Activated naive CD8-positive, alpha-beta T cell treated with anti-CD3 and anti-CD28 coated beads for 36 hours (primary cell): ENCODE data around the gene CHN1. TPM values are rescaled to one million over a fixed set of nuclear protein-coding genes. Genes with fewer than 3 reads are reported as not detected.

ENCODE experiments used
- DNase-seq: peaks from one replicate; pipeline ENCODE4 v3.0.0; 2021
- H3K27ac Mint-ChIP-seq: one replicate; pipeline ENCODE4 v1.8.0; 2022; ENCODE audit warnings: mild to moderate bottlenecking, moderate library complexity, mixed read lengths
- H3K27me3 Mint-ChIP-seq: one replicate; pipeline ENCODE4 v1.8.0; 2022; ENCODE audit warnings: mild to moderate bottlenecking, mixed read lengths
- H3K36me3 Mint-ChIP-seq: one replicate; pipeline ENCODE4 v1.8.0; 2021; ENCODE audit warnings: mild to moderate bottlenecking, mixed read lengths
- H3K4me1 Mint-ChIP-seq: one replicate; pipeline ENCODE4 v1.8.0; 2021; ENCODE audit warnings: mixed read lengths
- H3K4me3 Mint-ChIP-seq: one replicate; pipeline ENCODE4 v1.8.0; 2022; ENCODE audit warnings: mild to moderate bottlenecking, moderate library complexity, mixed read lengths
- H3K9me3 Mint-ChIP-seq: one replicate; pipeline ENCODE4 v1.8.0; 2022; ENCODE audit warnings: mixed read lengths
- total RNA-seq, 2 experiments: library from RNA; stranded (reverse); gene quantifications; one replicate each; pipeline ENCODE4 v1.2.3, GENCODE V29; 2021

CHN1 gene
- total RNA-seq, 2 experiments from 2014 or later = 17.6 to 18.6 TPM

DNA sequence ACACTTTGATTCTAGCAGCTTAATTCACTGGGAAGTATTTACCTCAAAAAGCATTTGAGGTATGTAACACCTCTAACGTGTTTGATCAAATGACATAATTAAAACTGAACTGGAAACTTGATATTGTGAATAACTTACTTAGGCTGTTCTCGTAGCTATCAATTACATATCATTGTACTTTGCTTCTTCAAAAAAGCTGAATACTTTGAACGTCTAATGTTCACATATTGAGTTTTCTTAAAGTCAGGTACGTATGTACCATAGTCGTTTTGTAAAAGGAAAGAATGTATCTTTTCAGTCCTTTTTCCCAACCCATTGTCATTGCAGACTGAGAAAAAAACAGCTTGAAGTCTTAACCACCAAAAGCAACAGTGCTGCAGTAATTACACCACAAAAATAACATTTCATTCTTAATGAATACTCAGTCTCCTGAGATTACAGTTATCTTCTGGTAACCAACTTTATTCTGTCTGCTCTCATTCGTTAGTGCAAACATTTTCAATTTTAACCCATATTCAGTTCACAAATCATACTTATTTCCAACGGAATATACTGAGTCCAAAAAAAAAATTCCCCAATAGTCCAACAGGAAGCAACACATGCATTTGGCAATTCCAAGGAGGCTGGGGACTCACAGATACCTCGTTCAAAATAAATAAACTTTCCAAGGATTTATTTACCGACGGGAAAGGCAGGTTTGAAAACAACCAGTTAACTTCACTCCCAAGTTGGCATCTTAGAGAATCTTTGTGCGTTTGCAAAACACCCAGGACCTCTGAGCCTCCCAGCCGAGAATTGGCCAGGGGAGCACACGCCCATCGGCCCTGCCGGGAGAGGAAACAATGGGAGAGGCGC, 1.1 kb downstream of the CHN1 start:
- peak overlapping the region; percentile 85 for H3K4me3 Mint-ChIP-seq
- no peaks in the 10 kb centered on the region for H3K9me3 Mint-ChIP-seq
- H3K36me3 Mint-ChIP-seq = no peaks in the 10 kb centered on the region
- no peak for DNase-seq
- H3K4me1 Mint-ChIP-seq = peaks cover 9% of the 10 kb centered on the region
- H3K27me3 Mint-ChIP-seq = peaks cover 75% of the 10 kb centered on the region
- H3K27ac Mint-ChIP-seq = no peak overlapping the region

DNA sequence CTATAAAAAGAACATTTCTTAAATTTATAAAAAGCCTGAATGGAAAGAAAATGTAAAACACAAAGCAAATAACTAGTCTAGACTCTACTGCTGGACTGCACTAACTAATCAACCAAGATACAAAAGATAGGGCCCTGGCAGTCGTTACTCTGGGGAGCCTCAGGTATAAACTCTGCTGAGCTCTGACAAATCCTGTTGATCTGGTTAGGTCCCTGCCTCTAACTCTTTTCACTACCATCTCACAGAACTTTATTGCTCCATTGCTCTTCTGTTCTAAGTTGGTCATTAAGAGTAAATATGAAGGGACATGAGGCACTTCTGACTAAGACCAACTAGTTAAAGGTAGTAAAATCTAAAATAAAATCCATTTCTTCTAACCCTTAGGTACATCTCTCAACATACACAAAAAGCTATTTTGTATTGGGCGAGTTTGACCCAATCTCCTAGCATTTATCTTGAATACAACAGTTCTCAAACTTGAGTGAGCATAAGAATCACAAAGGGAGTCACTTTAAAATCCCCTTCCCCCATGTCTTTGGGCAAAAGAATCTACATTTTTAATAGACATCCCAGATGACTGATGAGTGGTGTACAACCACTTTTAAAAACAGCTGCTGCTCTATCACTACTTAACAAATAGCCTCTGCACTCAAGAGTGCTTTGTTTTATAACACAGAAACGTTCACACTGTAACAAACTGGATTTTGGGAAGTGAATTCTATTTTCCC, 2.5 kb downstream of the CHN1 start:
- DNase-seq = no peak
- no peaks in the 10 kb centered on the region for H3K9me3 Mint-ChIP-seq
- peaks cover 71% of the 10 kb centered on the region for H3K27me3 Mint-ChIP-seq
- peaks cover 12% of the 10 kb centered on the region for H3K4me1 Mint-ChIP-seq
- H3K36me3 Mint-ChIP-seq = no peaks in the 10 kb centered on the region
- no peak overlapping the region for H3K4me3 Mint-ChIP-seq
- no peak overlapping the region for H3K27ac Mint-ChIP-seq

DNA sequence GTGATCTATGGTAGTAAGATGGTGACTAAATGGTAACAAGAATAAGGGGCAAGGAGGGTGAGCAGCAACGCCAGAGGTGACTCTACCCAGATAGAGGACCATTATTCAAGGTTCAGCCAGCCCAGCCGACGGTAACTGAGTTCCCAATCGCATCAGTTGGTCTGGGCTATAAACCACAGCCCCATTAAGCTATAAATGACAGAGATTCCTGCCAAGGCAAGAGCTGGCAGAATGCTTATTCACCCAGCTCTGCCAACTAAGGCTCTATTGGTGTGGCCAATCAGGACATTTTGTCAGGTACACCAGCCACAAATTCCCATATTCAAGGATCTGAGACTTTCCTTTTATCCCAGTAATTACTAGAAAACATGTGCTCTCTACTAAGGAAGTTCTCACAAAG, 3.6 kb downstream of the CHN1 start:
- Mint-ChIP-seq H3K9me3 (no peaks in the 10 kb centered on the region), H3K4me3 (no peak overlapping the region), H3K36me3 (no peaks in the 10 kb centered on the region), H3K27ac (no peak overlapping the region), H3K27me3 (peaks cover 62% of the 10 kb centered on the region), H3K4me1 (peaks cover 12% of the 10 kb centered on the region)
- DNase-seq = no peak

DNA sequence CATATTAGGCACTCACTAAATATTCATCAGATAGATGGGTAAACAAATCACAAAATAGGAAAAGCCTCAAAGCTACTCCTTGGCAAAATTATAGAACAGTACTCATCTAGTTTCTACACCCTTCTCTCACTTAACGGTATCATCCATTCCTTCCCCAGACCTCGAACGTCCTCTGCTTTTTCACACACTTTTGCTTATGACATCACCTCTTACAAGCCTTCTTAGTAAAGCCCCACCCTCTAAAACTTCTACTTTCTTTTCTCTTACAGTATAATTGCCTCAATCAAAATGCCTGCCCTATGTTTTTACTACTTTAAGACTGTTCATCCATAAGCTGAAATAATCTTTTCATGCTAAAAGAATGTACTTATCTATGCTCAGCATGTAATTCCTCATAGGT, 8.1 kb downstream of the CHN1 start:
- Mint-ChIP-seq H3K27me3 (peaks cover 32% of the 10 kb centered on the region), H3K4me1 (peaks cover 3% of the 10 kb centered on the region), H3K9me3 (no peaks in the 10 kb centered on the region), H3K36me3 (no peaks in the 10 kb centered on the region), H3K4me3 (no peak overlapping the region), H3K27ac (no peak overlapping the region)
- DNase-seq = no peak

DNA sequence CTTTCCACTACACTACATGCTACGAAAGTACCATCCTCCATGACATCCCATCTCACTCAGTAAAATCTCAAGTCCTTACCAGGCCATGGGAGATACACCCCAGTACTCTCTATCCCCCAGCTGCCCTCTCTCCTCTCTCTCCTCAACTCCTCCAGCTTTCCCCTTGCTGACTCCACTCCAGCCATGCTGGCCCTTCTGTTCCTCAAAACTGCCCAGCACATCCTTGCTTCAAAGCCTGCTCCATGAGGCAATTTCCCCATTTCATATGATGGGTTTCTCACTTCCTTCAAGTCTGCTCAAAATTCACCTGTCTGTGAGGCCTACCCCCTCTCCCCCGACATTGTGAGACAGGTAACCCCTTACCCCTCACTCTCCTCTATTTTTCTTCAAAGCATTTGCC, 8.6 kb downstream of the CHN1 start:
- H3K4me3 Mint-ChIP-seq = no peak overlapping the region
- no peak for DNase-seq
- no peak overlapping the region for H3K27ac Mint-ChIP-seq
- H3K36me3 Mint-ChIP-seq = no peaks in the 10 kb centered on the region
- H3K27me3 Mint-ChIP-seq = peaks cover 28% of the 10 kb centered on the region
- peaks cover 3% of the 10 kb centered on the region for H3K4me1 Mint-ChIP-seq
- no peaks in the 10 kb centered on the region for H3K9me3 Mint-ChIP-seq

DNA sequence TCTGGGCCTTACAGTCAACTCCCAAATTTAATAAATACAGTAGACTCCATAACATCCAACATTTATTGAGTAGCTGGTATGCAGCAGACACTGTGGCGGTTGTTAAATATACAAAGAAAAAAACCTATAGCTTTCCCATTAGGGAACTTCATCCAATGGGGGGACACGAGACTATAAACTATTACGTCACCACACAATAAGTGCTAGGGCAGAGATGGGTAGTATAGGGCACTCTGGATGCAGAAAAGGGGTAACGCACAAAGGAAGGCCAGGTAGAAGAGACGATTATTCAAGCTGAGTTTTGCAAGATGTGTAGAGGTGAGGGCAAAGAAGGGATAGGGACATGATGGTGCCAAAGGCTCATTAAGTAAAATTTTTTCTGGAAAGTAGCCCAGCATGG, 10.8 kb downstream of the CHN1 start:
- Mint-ChIP-seq H3K4me3 (no peak overlapping the region), H3K27me3 (peaks cover 8% of the 10 kb centered on the region), H3K4me1 (peaks cover 10% of the 10 kb centered on the region), H3K36me3 (no peaks in the 10 kb centered on the region), H3K9me3 (no peaks in the 10 kb centered on the region), H3K27ac (no peak overlapping the region)
- DNase-seq = no peak

DNA sequence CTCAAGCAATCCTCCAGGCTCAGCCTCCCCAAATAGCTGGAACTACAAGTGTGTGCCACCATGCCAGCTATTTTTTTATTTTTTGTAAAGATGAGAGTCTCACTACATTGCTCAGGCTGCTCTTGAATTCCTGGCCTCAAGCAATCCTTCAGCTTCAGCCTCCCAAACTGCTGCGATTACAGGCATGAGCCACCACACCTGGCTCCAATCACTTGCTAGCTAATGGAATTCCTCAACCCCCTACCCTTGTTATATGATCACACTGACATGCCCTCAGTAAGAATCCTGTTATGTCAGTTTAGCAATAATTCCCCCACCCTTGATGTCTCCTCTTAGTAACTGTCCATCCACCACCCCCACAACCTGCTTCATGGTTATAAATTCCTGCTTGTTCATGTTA, 12.3 kb downstream of the CHN1 start:
- Mint-ChIP-seq H3K4me3 (no peak overlapping the region), H3K27ac (no peak overlapping the region), H3K36me3 (no peaks in the 10 kb centered on the region), H3K9me3 (no peaks in the 10 kb centered on the region), H3K27me3 (peaks cover 7% of the 10 kb centered on the region), H3K4me1 (peaks cover 7% of the 10 kb centered on the region)
- DNase-seq = no peak

DNA sequence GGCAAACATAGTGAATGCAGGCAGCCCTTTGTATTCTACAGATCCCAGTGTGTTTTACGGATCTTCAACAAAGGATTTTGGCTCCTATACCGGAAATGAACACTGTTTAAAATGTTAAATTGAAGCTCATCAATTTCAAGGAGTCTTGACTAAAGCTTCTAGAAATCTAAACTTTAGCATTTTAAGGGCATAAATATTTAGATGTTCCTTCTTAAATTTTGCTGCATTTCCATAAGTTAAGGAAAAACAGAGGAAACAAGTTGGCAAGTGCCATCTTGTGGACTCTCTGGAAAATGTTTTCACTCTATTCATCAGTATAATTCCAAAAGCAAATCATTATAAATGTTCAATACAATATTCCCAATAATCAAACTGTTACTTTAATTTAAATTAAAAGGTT, 19.6 kb downstream of the CHN1 start:
- no peak for DNase-seq
- Mint-ChIP-seq H3K9me3 (no peaks in the 10 kb centered on the region), H3K4me1 (peaks cover 6% of the 10 kb centered on the region), H3K27ac (no peak overlapping the region), H3K4me3 (no peak overlapping the region), H3K27me3 (peaks cover 7% of the 10 kb centered on the region), H3K36me3 (no peaks in the 10 kb centered on the region)

DNA sequence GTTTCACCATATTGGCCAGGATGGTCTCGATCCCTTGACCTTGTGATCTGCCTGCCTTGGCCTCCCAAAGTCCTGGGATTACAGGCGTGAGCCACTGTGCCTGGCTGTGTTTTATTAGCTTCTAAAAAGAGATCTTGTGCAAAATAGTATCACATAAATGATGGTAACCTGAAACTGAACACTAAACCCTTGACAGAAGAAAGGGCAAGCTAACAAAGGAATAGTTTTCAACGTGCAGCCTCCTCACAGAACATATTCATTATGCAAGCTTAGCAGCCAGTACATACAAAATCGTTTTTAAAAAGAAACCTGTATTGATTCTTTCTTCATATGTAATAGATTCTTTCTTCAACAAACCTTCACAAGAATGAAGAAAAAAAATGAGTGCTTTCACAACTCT, 20.6 kb downstream of the CHN1 start:
- Mint-ChIP-seq H3K27me3 (peaks cover 7% of the 10 kb centered on the region), H3K4me3 (no peak overlapping the region), H3K27ac (no peak overlapping the region), H3K4me1 (no peaks in the 10 kb centered on the region), H3K36me3 (no peaks in the 10 kb centered on the region), H3K9me3 (no peaks in the 10 kb centered on the region)
- DNase-seq = no peak

DNA sequence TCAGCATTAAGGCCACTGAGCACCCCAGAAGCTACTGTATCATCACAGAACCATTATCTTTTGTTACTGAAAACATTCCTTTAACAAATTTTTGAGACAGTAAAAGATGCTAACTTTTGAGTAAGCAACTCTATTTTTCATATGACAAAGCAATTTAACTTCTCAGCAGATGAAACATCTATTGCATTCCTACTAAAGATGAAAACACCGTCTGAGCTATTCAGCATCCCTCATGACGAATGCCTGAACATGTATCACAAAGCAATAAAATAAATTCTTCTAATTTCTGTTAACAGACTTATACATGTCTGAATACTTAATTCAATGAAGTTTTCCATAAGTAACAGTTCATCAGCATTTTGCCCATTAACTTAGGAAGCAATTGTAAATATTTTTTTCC, 23.9 kb downstream of the CHN1 start:
- no peak overlapping the region for H3K27ac Mint-ChIP-seq
- no peak for DNase-seq
- H3K4me3 Mint-ChIP-seq = no peak overlapping the region
- H3K9me3 Mint-ChIP-seq = no peaks in the 10 kb centered on the region
- peaks cover 10% of the 10 kb centered on the region for H3K27me3 Mint-ChIP-seq
- no peaks in the 10 kb centered on the region for H3K36me3 Mint-ChIP-seq
- no peaks in the 10 kb centered on the region for H3K4me1 Mint-ChIP-seq

DNA sequence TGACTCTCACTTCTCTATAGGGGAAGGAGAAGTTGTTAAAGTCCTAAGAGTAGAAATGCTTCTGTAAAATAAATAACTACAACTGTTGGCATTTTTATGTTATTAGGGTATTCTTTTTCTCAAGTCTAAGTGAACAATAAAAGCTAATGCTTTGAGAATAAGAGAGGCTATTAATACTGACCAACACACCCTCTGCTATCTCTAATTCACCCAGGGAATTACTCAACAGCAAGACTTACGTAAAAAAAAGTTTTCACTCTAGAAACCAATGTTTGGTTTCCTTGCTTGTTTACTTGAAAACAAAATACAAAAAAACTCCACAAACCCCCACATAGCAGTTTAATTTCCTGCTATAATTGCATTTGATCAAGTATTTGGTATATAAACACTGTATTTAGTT, 25.2 kb downstream of the CHN1 start:
- H3K27ac Mint-ChIP-seq = no peak overlapping the region
- H3K4me1 Mint-ChIP-seq = peaks cover 2% of the 10 kb centered on the region
- H3K27me3 Mint-ChIP-seq = peaks cover 13% of the 10 kb centered on the region
- no peak overlapping the region for H3K4me3 Mint-ChIP-seq
- no peaks in the 10 kb centered on the region for H3K36me3 Mint-ChIP-seq
- DNase-seq = no peak
- no peaks in the 10 kb centered on the region for H3K9me3 Mint-ChIP-seq

DNA sequence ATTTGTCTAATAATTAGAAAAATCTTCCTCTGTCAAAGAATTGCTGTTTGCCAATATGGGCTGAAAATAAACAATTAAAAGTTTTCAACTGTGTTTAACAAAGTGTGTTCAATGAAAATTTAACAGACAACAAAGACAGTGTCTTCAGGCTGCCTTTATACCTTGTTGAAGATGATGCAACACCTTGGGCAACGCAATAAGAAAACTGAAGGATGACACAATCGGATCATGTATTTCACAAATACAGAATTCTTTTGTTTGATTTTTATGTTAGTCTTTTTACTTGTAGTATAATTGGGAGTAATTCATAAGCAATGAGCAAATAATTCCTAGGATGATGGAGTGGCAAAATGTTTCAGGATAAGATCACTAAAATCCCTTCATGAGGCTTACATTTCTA, 27.8 kb downstream of the CHN1 start:
- Mint-ChIP-seq H3K9me3 (no peaks in the 10 kb centered on the region), H3K4me3 (no peak overlapping the region), H3K4me1 (peaks cover 4% of the 10 kb centered on the region), H3K27ac (no peak overlapping the region), H3K36me3 (no peaks in the 10 kb centered on the region), H3K27me3 (peaks cover 7% of the 10 kb centered on the region)
- no peak for DNase-seq

DNA sequence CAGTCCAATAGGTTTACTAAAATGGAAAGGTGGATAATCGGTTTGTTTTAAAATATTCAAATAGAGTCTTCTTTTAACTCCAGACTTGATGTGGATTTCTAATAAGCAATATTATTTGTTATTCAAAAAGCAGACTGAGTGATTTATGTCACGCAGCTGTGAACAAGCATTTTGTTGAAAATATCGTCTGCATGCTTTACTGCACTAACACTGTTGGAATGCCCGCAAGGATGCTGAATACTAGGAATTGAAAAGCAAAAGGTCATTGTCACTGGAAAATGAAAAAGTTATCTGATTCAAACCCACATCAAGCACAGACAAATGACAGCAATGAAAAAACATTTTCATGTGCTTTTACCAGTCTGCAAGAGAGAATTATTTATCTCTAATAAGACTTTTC, 31.1 kb downstream of the CHN1 start:
- Mint-ChIP-seq H3K4me3 (no peak overlapping the region), H3K27me3 (peaks cover 7% of the 10 kb centered on the region), H3K9me3 (no peaks in the 10 kb centered on the region), H3K4me1 (peaks cover 9% of the 10 kb centered on the region), H3K27ac (no peak overlapping the region), H3K36me3 (no peaks in the 10 kb centered on the region)
- no peak for DNase-seq

DNA sequence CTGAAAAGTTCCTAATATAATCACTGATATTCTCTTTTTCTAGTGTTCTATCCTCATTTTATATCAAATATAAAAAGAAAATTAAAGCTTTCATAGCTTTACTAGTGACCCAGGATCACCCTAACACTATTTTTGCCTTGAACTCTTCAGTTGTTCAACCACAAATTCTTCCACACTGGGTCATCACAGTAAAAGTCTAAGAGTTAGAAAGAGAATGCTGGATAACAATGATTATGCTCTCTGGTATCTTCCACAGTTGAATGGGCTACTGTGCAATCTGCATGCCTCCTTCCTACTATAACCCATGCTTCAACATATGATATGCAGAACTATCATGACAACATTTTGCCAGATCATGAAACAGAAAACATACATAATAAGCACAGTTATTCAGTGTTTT, 32.3 kb downstream of the CHN1 start:
- Mint-ChIP-seq H3K36me3 (no peaks in the 10 kb centered on the region), H3K27me3 (peaks cover 3% of the 10 kb centered on the region), H3K4me1 (peaks cover 11% of the 10 kb centered on the region), H3K4me3 (no peak overlapping the region), H3K27ac (no peak overlapping the region), H3K9me3 (no peaks in the 10 kb centered on the region)
- DNase-seq = no peak

DNA sequence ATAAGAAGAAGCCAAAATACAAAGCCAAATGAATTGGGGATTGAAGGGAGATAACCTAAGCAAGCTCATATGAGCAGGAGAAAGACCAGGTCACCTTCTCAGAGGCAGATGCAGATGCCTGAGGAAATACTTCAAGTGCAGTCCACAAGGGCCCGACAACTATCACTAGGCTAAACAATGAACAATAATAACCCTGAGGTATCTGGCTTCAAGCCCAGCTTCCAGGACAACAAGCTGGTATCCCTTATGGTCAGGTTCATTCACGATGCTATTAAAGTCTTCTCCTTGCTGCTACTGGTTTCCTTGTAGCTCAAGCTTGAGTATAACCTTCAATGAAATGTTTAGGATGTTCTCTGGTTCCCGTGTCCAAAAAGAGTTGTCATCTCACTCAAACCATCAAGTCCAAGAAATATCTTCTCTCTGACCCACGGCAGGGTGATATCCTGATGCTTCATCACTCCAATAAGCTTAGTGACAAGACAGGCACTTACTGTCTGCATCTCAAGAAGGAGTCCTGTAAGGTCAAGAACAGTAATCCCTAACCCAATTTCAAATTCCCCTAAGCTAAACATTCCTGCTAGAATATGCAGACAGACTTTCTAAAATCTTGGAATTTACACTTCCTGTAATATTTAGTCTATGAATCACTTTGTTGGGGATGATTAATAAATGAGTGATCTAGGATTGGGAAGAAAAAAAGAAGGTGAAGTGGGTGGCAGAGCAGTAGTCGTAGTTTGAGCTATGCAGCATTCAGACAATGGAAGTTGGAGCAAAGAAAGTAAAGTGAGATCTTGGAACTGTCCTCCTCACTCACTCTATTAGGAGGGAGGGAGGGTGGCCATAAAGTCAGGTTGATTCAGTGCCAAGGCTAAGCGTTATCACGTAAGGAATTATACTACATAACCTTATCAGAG, 33.1 kb downstream of the CHN1 start:
- Mint-ChIP-seq H3K4me1 (peaks cover 11% of the 10 kb centered on the region), H3K27ac (no peak overlapping the region)

More for the DNA sequence above, 33.1 kb downstream of the CHN1 start:
- DNase-seq = no peak
- no peaks in the 10 kb centered on the region for H3K9me3 Mint-ChIP-seq
- no peaks in the 10 kb centered on the region for H3K36me3 Mint-ChIP-seq
- H3K27me3 Mint-ChIP-seq = peaks cover 3% of the 10 kb centered on the region
- H3K4me3 Mint-ChIP-seq = no peak overlapping the region
